Memory B cell (primary cell): ENCODE data around the gene WDR35.
A peak's percentile ranks its signal among the peaks of the same experiment; 100 is the strongest.
"Not testable (repeated sequence)": the region's sequence is repeated elsewhere in the genome, so short reads cannot be mapped to it uniquely, and the experiment has no call there.

ENCODE experiments used
- ATAC-seq: fragments of 150-1000 bp; cut with Tn5 transposase; 2 replicates; pipeline ENCODE4 v1.10.0; 2021; ENCODE audit warnings: low read depth, mild to moderate bottlenecking, moderate library complexity
- DNase-seq, 2 donors: peaks; one replicate each; pipeline ENCODE4 v3.0.0; 2022; ENCODE audit warnings: low spot score in 2 of 2
- H3K27ac Mint-ChIP-seq: one replicate; pipeline ENCODE4 v1.8.0; 2022; ENCODE audit warnings: mild to moderate bottlenecking, moderate library complexity, mixed read lengths
- H3K27me3 Mint-ChIP-seq: one replicate; pipeline ENCODE4 v1.8.0; 2022; ENCODE audit warnings: mixed read lengths
- H3K36me3 Mint-ChIP-seq: one replicate; pipeline ENCODE4 v1.8.0; 2022; ENCODE audit warnings: mild to moderate bottlenecking, mixed read lengths
- H3K4me1 Mint-ChIP-seq: one replicate; pipeline ENCODE4 v1.8.0; 2022; ENCODE audit warnings: mixed read lengths
- H3K4me3 Mint-ChIP-seq: one replicate; pipeline ENCODE4 v1.8.0; 2022; ENCODE audit warnings: mild to moderate bottlenecking, moderate library complexity, mixed read lengths
- H3K9me3 Mint-ChIP-seq: one replicate; pipeline ENCODE4 v1.8.0; 2022; ENCODE audit warnings: mixed read lengths

Gene WDR35

DNA sequence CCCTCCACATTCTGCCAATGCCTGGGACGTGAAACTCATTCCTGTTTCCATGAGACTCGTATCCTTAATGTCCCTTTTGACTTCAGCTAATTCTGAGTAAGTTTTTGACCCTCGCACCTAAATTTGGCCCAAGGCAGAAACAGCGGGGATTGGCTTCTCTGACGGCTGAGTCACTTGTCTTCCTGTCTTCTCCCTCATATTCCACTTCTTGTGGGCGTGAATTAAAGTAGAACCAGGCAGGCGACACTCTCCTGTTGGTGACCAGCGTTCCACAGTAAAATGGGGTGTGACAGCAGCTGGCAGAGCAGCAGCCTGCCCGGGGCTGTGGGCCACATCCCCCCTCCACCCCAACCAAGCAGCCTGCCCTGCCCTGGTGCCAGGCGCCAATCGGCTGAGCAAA is 103.6 kb downstream of the WDR35 start:
- DNase-seq (no peak), ATAC-seq (no peak)
- H3K9me3 Mint-ChIP-seq = no peaks in the 10 kb centered on the region
- H3K27ac Mint-ChIP-seq = no peak overlapping the region
- H3K4me3 Mint-ChIP-seq = no peak overlapping the region
- peaks cover 2% of the 10 kb centered on the region for H3K4me1 Mint-ChIP-seq
- peaks cover 2% of the 10 kb centered on the region for H3K36me3 Mint-ChIP-seq
- no peaks in the 10 kb centered on the region for H3K27me3 Mint-ChIP-seq

DNA sequence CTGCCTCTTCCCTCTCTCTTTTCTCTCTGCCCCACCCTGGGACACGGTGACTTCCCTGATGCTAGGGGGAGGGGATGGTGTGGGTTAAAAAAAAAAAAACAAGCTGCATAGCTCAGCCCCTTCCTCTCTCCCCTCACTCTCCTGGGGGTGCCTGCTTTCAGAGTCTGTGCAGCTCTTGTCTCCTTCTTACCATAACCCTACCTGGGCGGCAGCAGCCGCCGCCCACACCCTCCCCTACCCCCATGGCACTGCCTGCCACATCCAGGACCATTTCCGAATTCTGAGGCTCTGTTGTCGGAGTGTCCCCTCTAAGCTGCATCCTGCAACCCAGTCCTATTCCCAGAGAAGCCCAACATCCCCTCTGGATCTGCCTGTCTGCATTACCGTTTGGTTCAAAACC is 104.1 kb downstream of the WDR35 start:
- Mint-ChIP-seq H3K4me1 (peaks cover 2% of the 10 kb centered on the region), H3K4me3 (no peak overlapping the region), H3K9me3 (no peaks in the 10 kb centered on the region), H3K27ac (no peak overlapping the region), H3K27me3 (no peaks in the 10 kb centered on the region), H3K36me3 (peaks cover 2% of the 10 kb centered on the region)
- ATAC-seq = no peak
- no peak for DNase-seq

DNA sequence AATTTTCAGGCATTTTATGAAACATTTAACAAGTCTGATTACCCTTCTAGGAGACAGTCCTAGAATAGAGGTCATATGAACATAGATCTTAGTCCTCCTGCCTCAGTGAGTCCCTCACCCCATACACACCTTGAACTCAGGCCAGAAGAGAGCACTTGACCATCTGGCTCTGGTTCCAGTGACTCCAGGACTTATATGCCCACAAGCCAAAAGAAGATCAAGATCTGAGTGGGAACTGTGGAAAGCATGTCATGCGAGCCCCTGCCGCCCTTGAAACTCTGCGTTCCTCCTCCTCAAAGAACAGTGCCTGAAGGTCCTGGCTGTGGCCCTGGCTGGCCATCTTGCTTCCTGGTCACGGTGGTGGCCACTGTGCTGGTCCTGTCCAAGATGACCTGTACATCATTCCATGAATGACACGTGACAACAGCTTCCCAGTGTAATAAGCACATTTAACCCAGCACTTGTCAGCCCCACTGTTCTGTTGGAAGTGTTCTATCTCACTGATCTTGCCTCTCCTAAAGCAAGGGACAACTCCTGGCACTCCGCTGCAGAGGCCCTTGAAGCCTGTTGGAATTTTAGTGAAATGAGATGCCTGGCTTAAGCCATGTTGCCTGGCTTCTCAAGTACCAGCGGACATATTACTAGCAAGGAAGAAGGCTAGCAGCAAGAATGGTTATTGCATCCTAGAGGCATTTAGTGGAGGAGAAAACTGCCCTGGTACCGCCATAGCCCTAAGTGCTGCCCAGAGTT is 105.8 kb downstream of the WDR35 start:
- ATAC-seq (no peak), DNase-seq (peak in 1 of 2 donors; percentile 5)
- Mint-ChIP-seq H3K9me3 (no peaks in the 10 kb centered on the region), H3K36me3 (peaks cover 3% of the 10 kb centered on the region), H3K4me1 (no peaks in the 10 kb centered on the region), H3K27ac (peak overlapping the region; percentile 21), H3K27me3 (no peaks in the 10 kb centered on the region), H3K4me3 (no peak overlapping the region)

DNA sequence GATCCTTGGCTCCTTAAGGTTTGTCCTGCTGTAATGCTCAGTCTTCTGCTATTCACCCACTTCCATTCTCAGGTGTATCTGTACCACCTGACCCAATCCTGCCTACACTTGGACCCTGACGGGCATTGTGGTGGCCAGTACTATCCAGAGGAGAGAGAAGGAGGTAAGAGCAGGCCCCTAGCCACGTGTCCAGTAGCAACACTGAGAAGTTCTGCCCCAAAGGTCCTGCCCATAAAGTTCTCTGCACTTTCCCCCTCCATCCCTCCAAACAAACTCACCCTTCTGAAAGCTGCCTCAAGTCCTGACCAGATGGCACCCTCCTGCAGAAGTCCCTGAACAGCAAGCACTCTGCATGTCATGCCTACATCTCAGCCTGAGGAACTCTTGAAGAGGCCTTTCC is 106.4 kb downstream of the WDR35 start:
- Mint-ChIP-seq H3K27me3 (no peaks in the 10 kb centered on the region), H3K4me1 (no peaks in the 10 kb centered on the region), H3K4me3 (no peak overlapping the region), H3K9me3 (no peaks in the 10 kb centered on the region), H3K36me3 (peaks cover 3% of the 10 kb centered on the region), H3K27ac (peak overlapping the region; percentile 21)
- ATAC-seq = no peak
- DNase-seq = peak in 1 of 2 donors; percentile 2

DNA sequence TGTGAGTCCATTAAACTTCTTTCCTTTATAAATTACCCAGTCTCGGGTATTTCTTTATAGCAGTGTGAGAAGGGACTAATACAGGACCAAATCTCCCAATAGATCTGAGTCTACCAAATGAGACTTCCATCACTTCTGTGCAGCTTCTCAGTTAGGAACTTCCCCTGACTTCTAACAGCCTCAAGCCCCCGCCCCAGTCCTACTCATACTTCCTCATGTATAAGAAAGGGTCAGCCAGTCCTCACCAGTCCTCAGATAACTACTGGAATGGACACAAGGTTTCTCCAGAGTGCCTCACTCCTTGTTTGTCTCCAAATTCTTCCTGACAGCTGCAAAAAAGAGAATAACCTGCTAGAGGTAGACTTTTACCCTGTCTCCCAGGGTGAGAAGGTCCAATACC is 107.6 kb downstream of the WDR35 start:
- DNase-seq = no peak
- Mint-ChIP-seq H3K27me3 (no peaks in the 10 kb centered on the region), H3K4me1 (no peaks in the 10 kb centered on the region), H3K27ac (peak overlapping the region; percentile 66), H3K36me3 (peaks cover 3% of the 10 kb centered on the region), H3K9me3 (no peaks in the 10 kb centered on the region), H3K4me3 (no peak overlapping the region)
- no peak for ATAC-seq

DNA sequence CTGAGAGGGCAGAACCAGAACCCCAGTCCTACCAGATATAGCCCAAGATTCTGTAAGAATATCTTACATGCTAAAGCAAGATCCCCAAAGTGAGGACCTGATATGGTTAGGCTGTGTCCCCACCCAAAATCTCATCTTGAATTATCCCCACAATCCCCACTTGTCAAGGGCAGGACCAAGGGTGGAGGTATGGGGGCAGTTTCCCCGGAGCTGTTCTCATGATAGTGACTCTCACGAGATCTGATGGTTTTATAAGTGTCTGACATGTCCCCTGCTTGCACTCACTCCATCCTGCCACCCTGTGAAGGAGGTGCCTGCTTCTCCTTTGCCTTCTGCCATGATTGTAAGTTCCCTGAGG is 108.0 kb downstream of the WDR35 start:
- H3K27me3 Mint-ChIP-seq = no peaks in the 10 kb centered on the region
- no peak for ATAC-seq
- no peak overlapping the region for H3K4me3 Mint-ChIP-seq
- H3K4me1 Mint-ChIP-seq = no peaks in the 10 kb centered on the region
- no peaks in the 10 kb centered on the region for H3K9me3 Mint-ChIP-seq
- H3K36me3 Mint-ChIP-seq = peaks cover 3% of the 10 kb centered on the region
- peak overlapping the region; percentile 66 for H3K27ac Mint-ChIP-seq
- DNase-seq = no peak

DNA sequence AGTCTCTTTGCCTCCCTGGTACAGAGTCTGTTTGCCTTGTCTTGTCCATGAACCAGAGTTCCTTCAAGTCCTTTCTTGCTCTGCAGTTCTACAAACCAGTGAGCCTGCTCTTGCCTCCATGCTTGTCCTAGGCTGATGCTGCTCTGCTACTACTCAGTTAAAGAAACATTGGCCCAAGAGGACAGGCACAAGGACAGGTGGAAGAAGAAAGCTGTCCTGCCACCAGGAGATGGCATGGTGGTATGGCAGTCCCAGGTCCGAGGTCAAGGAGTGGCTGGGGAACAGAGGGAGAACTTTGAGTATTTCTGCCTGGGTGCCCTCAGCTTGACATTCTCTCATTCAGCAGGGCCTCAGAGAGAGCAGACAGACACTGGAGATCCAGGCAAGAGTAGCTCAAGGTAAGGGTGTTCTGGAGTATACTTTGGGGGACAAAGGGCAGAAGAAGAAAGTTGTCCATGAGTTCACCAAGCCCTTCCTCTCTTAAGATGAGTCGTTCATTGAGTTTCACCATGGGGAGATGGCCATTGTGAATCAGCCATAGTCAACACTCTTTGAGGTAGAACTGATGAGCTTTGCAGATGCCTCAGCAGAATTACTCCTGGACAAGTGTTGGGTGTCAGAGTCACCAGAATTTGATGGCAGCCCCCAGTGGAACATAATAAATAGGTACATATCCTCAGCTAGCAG is 108.5 kb downstream of the WDR35 start:
- DNase-seq (no peak), ATAC-seq (no peak)
- H3K4me3 Mint-ChIP-seq = no peak overlapping the region
- H3K4me1 Mint-ChIP-seq = no peaks in the 10 kb centered on the region
- H3K36me3 Mint-ChIP-seq = peaks cover 8% of the 10 kb centered on the region
- H3K27me3 Mint-ChIP-seq = no peaks in the 10 kb centered on the region
- no peaks in the 10 kb centered on the region for H3K9me3 Mint-ChIP-seq
- no peak overlapping the region for H3K27ac Mint-ChIP-seq

DNA sequence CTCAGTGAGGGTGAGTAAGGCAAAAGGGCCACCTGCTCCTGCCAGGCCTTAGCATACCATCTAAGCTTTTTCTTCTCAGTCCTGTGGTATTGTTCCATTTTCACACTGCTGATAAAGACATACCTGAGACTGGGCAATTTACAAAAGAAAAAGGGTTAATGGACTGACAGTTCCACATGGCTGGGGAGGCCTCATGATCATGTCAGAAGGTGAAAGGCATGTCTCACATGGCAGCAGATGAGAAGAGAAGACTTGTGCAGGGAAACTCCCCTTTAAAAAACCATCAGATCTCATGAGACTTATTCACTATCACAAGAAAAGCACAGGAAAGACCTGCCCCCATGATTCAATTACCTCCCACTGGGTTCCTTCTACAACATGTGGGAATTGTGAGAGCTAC is 109.7 kb downstream of the WDR35 start:
- not testable (repeated sequence) for H3K9me3 Mint-ChIP-seq, H3K36me3 Mint-ChIP-seq, DNase-seq, H3K27me3 Mint-ChIP-seq, H3K4me1 Mint-ChIP-seq, ATAC-seq, H3K27ac Mint-ChIP-seq, H3K4me3 Mint-ChIP-seq

DNA sequence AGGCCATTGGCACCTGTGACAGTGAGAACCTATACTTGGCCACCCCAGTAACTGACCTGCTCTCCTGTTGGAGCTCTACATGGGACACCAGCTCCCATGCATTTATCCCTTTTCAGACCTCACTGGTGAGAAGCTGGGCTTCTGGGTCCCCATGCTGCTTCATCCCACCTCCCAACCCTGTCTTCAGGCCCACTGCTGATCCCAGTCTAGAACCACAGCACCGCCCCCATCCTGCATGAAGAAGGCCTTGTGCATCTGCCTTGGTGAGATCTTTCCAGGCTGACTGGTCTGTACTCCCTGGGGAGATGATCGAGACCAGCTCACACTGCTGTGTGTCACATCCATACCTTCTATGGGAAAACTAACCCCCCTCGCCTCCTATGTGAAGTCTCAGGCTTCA is 110.8 kb downstream of the WDR35 start:
- H3K27ac Mint-ChIP-seq = no peak overlapping the region
- no peaks in the 10 kb centered on the region for H3K27me3 Mint-ChIP-seq
- ATAC-seq = no peak
- peaks cover 10% of the 10 kb centered on the region for H3K36me3 Mint-ChIP-seq
- no peaks in the 10 kb centered on the region for H3K9me3 Mint-ChIP-seq
- no peak for DNase-seq
- no peak overlapping the region for H3K4me3 Mint-ChIP-seq
- H3K4me1 Mint-ChIP-seq = no peaks in the 10 kb centered on the region

DNA sequence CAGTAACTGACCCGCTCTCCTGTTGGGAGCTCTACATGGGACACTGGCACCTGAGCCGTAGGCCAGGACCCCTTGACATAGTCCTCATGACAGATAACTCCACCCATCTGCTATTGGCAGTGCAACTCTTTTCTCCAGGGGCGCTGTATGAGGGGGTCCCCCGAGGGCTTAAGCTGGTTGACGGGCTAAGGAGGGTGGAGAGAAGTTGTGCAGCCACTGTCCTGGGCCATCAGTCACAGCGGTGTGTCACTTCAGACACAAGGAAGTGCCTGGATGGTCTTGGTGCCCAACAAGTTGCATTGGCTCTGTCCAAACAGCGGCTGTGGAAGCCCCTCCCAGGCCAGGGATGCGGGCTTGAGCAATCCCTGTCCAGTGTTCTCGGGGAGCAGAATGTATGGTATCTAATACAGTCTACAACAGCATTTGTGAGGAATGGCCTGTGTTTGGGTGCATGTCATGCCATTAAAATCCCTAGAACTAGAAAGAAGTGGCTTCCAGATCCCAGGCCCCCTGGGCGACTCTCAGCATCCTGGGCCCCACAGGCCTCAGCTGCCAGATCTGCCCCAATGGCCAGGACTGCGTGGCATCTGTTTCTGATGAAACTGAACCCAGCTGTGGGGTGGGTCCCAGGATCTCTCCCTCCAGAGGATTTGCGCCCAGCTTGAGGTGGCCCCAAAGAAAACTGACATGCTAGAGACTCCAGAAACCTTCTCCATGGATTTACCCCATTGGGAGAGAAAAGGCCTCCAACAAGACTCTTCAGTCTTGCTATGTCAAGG is 111.4 kb downstream of the WDR35 start:
- no peak overlapping the region for H3K27ac Mint-ChIP-seq

DNA sequence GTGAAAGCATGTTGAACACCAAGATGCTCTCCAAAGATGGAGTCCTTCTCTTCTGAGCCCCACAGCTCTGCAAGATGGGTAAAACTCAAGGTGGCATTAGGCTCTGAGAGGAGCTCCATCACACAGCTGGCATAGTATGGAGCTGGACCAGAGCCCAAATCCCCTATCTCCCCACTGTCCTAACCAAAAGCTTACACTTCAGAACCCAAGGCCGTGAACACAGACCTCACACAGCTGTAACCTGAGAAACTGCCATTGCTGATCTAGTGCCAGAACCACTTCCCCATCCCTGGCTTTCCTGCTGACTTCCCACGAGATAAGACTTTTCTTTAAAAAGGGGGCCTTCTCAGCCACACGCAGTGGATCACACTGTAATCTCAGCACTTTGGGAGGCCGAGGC is 113.2 kb downstream of the WDR35 start:
- no peaks in the 10 kb centered on the region for H3K27me3 Mint-ChIP-seq
- no peak for DNase-seq
- no peak for ATAC-seq
- no peak overlapping the region for H3K27ac Mint-ChIP-seq
- H3K36me3 Mint-ChIP-seq = peaks cover 10% of the 10 kb centered on the region
- H3K4me3 Mint-ChIP-seq = no peak overlapping the region
- H3K4me1 Mint-ChIP-seq = peaks cover 2% of the 10 kb centered on the region
- H3K9me3 Mint-ChIP-seq = no peaks in the 10 kb centered on the region

More for the DNA sequence above, 111.4 kb downstream of the WDR35 start:
- H3K9me3 Mint-ChIP-seq = no peaks in the 10 kb centered on the region
- no peak for DNase-seq
- H3K4me3 Mint-ChIP-seq = no peak overlapping the region
- ATAC-seq = no peak
- no peaks in the 10 kb centered on the region for H3K27me3 Mint-ChIP-seq
- H3K4me1 Mint-ChIP-seq = no peaks in the 10 kb centered on the region
- peaks cover 10% of the 10 kb centered on the region for H3K36me3 Mint-ChIP-seq

DNA sequence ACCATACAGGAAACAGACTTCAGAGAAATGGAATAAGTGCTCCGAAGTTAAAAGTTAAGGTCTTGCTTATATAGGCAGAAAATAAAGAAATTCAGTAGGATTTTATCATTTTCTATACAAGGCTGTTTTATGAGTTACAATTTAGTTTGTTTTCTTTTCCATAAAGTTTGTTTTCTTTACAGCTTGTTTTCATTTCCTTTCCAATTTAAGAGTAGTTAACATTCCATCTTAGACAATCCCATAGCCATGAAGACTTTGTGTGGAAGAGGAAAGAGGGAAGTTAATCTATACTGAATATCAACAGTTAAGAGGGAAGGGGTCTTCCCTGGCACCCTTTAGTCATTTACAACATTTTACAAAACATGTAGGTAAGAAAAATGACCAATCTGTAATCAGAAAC is 114.6 kb downstream of the WDR35 start:
- H3K27ac Mint-ChIP-seq = no peak overlapping the region
- no peaks in the 10 kb centered on the region for H3K27me3 Mint-ChIP-seq
- ATAC-seq (no peak), DNase-seq (no peak)
- H3K4me3 Mint-ChIP-seq = no peak overlapping the region
- H3K36me3 Mint-ChIP-seq = peaks cover 10% of the 10 kb centered on the region
- H3K4me1 Mint-ChIP-seq = peaks cover 2% of the 10 kb centered on the region
- no peaks in the 10 kb centered on the region for H3K9me3 Mint-ChIP-seq

DNA sequence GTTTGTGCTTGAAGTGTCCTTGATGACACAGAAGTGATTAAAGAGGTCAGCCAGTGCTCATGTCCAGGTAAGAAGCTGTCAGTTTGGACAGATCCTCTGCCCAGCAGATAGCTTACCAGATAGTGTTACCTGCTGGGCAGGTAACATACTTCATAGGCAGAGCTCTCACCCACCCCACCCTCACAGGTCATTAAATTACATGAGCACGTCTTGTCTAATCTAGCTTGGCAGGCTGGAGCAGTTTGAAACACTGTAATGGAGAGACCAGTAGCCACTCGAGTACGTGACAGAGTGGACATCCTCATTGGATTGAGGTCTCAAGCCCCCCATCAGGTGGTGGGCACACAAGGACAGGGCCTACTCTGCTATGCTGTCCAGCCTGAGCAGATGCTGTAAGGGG is 115.2 kb downstream of the WDR35 start:
- no peak for DNase-seq
- no peaks in the 10 kb centered on the region for H3K27me3 Mint-ChIP-seq
- H3K4me3 Mint-ChIP-seq = no peak overlapping the region
- peaks cover 4% of the 10 kb centered on the region for H3K4me1 Mint-ChIP-seq
- no peak overlapping the region for H3K27ac Mint-ChIP-seq
- H3K36me3 Mint-ChIP-seq = peaks cover 10% of the 10 kb centered on the region
- no peaks in the 10 kb centered on the region for H3K9me3 Mint-ChIP-seq
- ATAC-seq = no peak

DNA sequence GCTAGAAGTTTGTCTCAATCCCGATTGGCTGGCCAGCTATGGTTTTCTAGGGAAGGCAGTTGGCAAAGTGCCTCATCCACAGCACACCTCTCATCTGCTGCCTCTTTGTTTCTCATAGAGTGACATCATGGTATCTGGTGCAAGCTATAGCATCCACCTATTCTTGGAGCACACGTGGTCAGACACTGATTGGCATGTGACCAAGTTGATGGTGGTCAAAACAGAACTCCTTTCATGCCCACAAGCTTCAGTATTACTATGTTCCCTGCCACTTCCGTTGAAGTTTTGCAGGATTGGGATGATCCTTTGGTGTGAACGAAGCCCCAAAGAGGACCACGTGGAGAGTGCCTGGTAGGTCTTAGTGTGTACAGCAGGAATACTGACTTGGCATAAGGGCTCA is 116.9 kb downstream of the WDR35 start:
- H3K27ac Mint-ChIP-seq = no peak overlapping the region
- H3K4me1 Mint-ChIP-seq = peaks cover 7% of the 10 kb centered on the region
- no peaks in the 10 kb centered on the region for H3K9me3 Mint-ChIP-seq
- DNase-seq = no peak
- peaks cover 7% of the 10 kb centered on the region for H3K36me3 Mint-ChIP-seq
- no peak for ATAC-seq
- H3K4me3 Mint-ChIP-seq = no peak overlapping the region
- no peaks in the 10 kb centered on the region for H3K27me3 Mint-ChIP-seq
